CD4-positive, alpha-beta T cell treated with Interferon gamma for 1 hour (primary cell): ENCODE results near the gene RNF144B.
A peak's percentile ranks its signal among the peaks of the same experiment; 100 is the strongest.
"Not testable (repeated sequence)": the region's sequence is repeated elsewhere in the genome, so short reads cannot be mapped to it uniquely, and the experiment has no call there.

Experiments used
- DNase-seq: peaks from one replicate; pipeline ENCODE4 v3.0.0-alpha.2; 2020

RNF144B gene

DNA sequence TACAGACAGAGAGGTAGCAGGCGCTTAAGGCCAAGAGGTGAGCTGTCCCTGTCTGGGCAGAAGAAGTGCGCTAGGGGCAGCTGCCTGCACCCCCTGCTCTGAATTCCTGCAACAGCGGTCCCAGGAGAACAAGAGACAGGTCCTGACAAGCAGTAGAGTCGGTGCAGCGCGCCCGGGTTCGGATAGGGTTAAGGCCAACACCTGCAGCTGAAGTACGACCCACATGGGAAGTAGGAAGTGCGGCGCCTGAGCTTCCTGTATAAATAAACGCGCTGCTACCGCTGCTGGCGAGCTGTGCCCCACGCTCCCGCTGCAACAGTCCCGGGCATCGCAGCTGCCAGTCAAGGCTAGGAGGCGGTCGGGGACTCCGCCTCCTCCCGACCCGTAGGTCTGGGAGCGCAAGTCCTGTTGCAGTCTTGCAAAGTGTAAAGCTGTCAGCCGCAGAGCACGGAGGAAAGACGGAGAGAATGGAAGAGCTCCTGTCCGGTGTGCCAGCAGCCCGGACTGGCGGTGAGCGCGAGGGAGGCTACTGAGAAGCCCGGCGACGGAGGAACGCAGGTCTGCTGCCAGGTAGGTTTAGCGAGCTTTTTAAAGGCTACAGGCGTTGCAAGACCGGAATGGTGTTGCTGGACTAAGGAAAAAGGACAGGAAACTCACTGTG is at the start of gene RNF144B:
TSS of gene RNF144B (plus strand) at position 290 of the 661 bp plus-strand sequence. CDS start 12,185 bp downstream, outside the sequence.
- DNase-seq = peak; percentile 77

DNA sequence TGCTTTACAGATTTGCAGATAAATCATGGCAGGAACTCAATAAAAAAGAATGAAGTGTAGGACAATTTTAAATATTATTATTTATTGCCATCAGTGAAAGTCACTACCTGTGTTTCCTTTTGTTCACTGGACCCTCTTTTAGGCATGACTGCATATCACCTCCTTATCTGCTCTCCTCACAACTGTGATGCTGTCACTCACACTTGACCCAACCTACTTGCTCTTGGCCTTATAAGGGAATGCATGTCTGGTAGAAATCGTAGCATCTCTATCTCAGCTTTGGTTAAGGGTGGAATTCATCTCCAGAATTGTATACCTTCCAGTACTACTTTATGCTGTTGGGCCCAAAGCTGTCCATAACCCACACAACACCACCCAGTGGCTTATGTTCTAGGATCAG is 47.6 kb upstream of the RNF144B start:
- DNase-seq = no peak

DNA sequence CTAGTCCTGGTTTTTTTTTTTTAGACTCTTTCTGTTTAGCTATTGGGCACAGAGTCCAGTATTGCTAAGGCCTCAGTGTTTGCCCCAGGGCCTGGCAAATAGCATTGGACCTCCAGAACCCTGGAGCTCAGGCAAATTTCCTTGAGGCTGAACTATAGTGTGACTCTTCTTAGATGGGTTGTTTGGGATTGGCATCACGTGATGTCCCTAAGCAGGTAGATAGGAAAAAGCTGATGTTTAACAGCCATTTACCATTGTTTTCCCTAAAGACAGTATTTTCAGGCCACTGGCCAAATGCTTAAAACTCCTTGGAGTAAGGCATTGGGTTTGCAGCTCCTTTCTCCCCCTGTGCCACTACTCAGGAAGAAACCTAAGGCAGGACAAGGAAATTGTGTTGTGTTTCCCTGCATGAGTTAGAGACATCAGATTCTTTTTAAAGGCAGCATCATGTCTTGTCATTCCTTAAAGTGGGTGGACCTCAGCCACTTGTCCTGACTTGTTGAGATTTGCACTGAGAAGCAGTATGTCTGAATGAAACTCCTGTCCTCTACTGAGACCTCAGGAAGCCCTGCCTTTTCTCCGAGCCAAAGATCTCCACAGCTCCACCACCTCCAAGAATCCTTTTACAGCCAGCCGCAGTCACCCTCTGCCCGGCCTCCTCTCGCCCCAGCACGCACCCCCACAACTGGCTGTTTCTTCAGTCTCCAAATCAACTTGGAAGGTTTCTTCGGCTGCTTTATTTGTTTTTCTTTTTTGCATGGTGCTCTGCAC is 46.2 kb upstream of the RNF144B start:
- no peak for DNase-seq

DNA sequence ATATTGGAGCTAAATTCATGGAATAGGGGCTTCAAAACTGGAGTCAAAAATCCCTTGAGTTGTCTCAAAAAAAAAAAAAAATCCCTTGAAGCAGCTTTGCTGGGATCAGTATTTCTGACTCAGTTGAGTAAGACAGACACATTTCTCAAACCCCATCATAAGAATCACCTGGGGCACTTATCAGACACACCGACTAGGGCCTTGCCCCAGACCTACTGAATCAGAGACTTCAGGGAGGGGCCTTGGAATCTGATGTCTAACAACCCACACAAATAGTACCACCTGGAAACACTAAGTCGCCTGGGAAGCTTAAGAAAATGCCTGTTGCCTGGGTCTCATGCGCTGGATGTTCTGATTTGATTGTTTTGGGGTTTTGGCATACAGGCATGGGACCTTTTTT is 44.9 kb upstream of the RNF144B start:
- no peak for DNase-seq

DNA sequence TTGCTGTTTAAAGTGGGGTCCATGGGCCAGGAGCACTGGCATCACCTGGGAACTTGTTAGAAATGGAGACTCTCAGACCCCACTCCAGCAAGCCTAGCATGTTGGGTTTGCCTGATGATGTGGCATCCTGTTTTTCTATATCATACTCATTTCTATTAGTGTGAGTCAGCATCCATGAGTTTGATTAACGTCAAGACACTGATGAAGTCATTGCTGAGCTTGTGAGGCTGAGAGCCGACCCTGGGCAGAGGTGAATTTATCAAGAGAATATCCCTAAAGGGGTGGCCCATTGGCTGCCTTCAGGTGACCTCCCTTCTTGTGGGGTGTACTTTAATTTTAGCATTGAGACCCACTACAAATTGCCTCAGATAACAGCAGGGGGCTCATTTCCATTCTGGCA is 43.4 kb upstream of the RNF144B start:
- DNase-seq = no peak

DNA sequence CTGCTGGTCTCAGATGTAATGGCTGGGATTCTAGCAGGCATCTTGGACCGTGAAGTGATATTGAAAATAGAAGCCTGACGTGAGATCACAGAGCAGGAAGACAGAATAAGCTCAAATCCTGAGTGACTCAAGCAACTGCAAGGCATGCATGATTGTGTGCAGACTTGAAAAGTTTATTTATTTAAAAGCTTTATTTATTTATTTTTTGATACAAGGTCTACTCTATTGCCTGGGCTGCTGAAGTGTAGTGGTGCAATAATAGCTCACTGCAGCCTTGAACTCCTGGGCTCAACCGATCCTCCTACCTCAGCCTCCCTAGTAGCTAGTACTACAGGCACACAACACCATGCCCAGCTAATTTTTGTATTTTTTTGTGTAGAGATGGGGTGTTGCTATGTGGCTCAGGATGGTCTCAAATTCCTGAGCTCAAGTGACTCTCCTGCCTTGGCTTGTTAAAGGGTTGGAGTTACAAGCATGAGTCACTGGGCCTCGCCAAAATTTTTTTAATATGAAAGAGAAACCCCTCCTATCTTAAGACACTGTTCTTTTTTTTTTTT is 40.1 kb upstream of the RNF144B start:
- no peak for DNase-seq

DNA sequence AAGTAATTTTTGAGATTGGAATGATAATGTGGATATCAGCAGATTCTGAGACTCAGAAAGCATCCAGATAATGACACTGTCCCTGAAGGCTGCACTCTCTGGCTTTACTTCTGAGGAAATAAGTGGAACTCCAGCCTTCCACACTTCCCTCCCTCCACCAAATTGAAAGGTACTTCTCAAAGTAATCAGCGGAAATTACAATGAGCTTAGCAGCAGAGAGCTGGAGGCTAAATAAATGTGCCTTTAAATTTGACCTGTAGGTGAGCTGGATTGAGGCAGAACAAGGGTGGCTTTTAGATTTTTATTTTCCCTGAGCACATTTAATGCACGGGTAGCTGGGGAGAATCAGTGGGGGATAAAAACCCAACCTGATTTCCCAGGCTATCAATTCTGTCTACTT is 39.3 kb upstream of the RNF144B start:
- DNase-seq = no peak

DNA sequence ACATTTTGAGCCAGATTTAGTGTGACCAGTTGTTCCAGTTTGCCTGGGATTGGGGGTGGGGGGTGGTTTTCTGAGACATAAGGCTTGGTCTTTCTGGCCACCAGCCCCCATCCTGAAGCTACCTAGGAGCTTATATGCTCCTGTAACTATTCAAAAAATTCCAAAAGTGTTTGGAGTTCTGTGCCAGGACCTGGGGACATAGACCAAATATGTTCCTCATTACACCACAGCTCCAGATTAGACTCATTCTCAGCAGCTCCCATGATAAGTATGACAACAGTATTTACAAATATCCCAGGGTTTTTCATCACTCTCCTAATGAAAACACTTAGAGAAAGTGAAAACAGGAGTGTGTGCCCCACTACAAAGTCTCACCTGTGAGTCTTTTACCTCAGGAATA is 37.8 kb upstream of the RNF144B start:
- no peak for DNase-seq

DNA sequence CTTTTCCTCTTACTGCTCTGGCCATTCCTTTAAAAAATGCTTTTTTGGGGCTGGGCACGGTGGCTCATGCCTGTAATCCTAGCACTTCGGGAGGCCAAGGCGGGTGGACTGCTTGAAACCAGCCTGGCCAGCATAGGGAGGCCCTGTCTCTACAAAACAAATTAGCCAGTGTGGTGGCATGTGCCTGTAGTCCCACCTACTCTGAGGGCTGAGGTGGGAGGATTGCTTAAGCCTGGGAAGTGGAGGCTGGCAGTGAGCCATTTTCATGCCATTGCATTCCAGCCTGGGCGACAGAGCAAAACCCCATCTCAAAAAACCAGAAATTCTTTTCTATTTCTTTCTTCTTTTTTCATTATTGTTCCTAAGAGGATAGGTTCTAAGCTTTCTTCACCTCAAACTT is 36.9 kb upstream of the RNF144B start:
- DNase-seq = no peak

DNA sequence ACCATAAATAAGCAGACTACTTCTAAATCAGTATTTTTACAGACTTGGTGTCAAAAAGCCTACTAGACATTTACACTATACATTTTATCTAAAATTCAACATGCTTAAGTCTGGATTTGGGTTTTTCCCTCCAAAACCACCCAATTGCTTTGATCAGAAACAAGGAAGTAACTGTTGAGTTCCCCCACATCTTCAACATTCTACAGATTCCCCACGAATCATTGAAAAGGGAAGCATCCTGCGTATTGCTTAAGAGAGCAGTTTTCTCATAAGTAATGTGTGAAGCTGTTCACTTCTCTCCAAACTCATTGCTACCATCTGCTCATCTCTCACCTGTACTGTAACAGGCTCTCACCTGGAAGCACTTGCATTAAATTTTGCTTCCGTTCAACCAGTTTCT is 36.4 kb upstream of the RNF144B start:
- no peak for DNase-seq

DNA sequence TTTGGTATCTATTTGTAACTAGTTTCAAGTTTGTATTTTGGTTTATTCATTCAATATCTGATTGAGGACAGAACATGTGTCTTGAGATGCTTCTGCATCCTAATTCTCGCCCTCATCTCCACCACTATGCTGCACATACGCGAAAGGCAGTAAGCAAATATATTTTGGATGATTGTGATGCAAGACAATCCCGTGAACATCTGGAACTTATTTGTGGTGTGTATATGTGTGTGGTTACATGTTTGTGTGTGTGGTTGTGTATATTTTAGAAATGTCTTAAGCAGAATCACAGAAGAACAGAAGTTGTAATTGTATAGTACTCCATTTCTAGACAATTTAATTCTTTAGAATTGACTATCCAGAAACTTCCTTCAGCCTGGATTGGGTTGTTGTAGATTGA is 35.1 kb upstream of the RNF144B start:
- no peak for DNase-seq

DNA sequence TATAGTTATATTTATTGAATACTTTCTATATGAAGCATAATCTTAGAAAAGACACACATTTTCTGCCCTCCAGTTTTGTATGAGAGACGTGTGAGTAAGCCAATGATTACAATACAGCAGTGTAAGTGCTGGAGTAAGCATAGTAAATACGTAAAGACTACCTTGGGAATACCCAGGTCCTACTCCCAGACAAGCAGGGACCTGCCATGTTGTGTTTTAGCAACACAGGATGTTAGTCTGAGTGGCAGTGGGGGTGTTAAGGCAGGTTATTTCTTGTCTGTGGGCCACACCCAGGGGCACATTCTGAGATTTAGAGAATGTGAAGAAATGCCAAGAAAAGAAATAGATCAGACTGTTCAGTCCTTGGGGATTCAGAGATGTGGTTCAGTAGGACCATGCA is 34.3 kb upstream of the RNF144B start:
- no peak for DNase-seq

DNA sequence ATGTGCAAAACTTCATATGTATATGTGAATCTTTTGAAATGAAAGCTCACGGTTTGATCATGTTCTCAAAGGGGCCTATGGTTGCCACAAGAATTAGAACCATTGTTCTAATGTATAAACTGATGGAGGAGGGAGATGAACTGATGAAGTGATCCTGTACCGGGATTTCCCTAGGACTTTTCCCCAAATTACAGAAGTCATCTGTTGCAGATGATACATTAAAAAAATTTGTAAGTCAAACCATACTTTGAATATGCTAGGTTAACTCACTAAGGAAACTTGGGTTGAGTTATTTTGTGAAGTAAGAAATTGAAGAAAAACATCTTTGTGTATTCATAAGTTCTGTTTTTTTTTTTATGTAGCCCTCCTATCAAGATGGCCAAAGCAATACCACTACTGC is 33.9 kb upstream of the RNF144B start:
- no peak for DNase-seq

DNA sequence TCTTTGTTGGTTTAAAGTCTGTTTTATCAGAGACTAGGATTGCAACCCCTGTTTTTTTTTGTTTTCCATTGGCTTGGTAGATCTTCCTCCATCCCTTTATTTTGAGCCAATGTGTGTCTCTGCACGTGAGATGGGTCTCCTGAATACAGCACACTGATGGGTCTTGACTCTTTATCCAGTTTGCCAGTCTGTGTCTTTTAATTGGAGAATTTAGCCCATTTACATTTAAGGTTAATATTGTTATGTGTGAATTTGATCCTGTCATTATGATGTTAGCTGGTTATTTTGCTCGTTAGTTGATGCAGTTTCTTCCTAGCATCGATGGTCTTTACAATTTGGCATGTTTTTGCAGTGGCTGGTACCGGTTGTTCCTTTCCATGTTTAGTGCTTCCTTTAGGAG is 29.6 kb upstream of the RNF144B start:
- DNase-seq = not testable (repeated sequence)

DNA sequence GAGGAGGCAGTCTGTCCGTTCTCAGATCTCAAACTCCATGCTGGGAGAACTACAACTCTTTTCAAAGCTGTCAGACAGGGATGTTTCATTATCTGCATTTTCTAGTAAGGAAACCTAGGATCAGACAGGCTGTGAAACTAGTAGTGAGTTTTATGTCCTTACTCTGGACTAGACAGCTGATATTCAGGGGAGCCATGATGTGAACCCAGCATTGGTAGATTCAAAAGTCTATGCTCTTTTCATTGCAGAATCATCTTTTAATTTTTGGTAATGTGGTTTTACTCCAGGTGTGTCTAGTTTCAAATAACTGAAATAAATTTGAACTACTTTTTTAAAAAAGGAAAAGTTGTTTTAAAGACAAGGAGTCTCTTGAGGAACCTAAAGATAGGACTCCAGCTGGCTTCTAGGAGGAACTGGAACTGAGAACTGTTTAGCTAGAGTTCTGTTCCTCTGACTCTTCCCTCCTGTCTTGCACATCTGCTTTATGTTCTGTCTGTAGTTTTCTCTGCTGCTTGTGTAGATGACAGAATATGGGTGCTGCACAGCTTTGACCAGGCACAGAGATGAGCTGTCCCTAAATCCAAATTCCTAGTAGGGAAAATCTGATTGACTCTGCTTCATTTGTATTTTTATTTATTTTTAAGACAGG is 27.8 kb upstream of the RNF144B start:
- no peak for DNase-seq

DNA sequence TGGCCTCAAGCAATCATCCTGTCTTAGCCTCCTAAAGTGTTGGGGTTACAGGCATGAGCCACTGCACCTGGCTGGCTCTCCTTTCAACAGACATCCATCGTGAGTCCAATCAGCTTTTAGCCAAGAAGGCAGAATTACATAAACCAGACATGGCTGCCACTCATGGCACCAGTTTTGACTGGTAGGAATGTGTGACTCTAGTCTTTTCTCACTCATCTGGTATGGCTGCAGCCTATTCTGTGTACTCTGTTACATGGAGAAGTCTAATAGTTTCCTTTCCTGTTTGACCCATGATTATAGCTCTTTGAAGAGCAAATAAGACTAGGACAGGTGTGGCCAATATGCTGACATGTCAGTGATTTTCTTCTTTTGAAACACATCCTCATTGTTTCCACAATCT is 27.0 kb upstream of the RNF144B start:
- DNase-seq = no peak

DNA sequence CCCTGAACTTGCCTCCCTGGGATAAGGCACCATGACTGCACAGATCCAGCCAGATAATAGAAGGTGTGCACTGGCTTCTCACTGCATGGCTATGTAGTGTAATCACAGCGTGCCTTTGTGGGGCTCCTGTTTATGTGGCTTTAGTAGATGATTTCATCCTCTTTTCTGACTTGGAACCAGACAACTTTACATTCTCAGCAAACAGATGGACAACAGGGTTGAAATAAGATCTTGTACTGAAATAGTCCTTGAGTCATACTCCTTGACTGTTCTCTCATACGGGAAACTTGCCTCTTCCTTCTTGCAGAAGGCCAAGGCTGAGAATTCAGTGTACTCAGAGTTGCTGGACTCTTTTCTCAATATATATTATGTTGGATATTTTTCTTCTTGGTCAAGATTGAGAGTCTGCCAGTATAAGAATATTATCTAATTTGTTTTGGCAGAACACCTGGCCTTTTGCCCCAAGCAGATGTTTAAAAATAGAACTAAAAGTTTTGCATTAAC is 25.0 kb upstream of the RNF144B start:
- DNase-seq = no peak

DNA sequence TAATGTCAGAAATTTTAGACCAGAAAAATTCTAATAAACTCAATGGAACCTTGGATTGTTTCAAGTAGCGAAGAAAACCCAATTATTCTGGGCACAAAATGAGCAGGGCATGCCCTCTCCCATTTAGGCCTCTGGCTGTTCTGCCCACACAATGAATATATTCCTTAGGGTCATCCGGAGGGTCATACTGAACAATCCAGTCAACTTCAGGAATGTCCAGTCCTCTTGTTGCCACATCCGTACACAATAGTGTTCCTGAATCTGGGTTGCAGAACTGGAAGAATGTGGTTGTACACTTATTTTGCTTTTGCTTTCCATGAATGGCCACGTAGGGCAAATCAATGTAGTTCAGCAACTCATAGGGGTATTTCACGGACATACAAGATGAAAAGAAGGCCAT is 23.4 kb upstream of the RNF144B start:
- no peak for DNase-seq

DNA sequence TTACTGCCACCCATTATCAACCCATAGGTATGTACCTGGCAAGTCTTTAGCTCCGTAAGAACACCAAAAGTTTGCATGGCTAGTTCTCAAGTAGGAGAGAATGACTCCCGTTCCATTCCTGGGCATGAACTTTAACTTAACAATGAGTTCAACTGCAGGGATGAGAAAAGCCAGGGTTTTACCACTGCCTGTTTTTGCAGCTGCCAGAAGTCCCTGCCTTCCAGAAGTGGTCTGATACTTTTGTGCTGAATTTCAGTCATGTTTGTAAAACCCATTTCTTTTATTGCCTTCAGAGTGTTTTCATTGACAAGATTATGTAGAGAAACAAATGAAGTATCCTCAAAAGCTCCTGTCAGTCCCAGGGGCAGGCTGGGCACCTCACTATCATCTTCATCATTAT is 22.6 kb upstream of the RNF144B start:
- DNase-seq = not testable (repeated sequence)

DNA sequence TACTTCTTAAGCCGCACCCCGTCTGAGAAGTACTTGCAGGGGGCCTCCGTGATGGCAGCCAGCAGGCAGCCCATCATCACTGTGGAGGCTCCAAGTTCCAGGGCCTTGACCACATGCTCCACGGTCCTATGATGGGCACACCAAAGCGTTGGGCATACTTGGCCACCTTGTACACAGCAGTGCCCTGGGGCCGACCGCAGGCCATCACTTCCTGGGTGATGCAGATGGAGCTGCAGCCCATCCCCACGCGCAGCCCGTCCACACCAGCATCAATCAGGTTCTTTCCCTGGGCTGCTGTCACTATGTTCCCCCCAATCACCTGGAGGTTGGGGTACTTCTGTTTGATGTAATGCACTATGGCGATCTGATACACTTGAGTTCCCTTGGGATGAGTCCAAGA is 19.8 kb upstream of the RNF144B start:
- no peak for DNase-seq

DNA sequence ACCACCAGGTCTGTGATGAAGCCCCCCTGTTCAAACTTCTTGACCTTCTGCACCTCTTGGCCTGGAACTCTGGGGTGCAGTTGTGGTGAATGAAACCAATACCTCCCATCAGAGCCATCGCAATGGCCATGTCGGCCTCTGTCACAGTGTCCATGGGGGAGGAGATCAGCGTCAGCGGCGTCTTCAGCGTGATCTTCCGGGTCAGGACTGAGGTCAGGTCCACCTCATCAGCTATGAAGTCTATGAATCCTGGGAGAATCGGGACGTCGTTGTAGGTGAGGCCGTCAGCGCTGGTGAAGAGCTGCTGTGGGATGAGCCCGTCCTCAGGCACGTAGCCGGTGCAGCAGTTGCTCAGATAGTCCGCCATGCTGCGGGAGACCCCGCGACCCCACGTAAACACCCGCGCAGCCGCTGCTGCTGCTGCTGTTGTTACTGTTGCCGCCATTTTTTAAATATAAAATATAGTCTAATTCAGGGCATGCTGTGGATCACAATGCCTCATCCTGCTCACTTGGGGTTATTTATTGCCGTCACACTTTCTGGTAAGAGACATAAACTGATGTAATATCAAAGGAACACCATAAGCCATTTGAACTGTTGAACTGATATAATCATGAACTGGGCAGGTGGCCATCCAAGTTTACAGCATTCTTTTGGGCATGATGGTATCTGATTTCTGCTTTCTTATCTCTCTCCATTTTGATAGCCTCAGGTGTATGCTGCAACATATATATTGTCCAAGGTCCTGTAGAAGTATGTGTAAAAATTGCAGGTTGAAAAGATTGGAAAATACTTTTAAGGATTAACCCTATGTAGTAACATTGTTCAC is 18.7 kb upstream of the RNF144B start:
- DNase-seq = no peak

DNA sequence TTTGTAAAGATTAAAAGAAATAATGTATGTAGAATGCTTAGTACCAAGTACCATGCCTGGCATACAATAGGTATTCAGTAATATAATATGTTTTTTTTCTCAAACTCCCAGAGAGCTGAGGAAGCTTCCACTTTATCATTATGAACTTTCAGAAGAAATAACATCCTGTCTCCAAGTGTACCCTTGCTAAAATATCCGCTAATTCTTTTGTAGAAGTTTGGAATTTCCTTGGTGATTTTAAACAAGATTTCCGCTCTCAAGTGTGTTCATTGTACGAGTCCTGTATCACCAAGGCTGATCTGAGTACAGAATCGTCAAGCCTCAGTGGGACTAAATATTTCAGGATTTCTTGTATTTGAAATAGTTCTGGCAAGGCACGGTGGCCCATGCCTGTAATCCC is 16.1 kb upstream of the RNF144B start:
- DNase-seq = no peak

DNA sequence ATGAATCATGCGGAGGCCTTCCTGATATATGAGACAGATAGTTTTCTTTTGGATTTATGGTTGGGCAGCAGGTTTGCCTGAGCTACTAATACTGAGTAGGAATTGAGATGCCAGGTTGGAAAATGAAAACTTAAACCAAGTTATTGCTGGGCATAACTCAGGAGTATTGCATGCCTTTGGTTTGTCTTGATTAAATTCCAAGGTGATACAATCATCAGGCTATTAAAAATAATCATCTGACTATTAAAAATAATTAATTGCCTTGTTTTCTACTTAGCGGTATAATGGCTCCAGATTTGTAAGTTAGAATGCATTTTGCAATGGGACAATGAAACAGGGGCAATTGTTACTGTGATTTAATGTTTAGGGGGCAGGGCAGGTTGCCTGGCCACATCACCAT is 15.5 kb upstream of the RNF144B start:
- no peak for DNase-seq
